HepG2 (cell line): ENCODE data around the gene HIPK2.

Experiments
- ADNP ChIP-seq: sonication (generic); formaldehyde crosslinking; IDR thresholded peaks from 2 replicates; pipeline ENCODE4 v1.4.0; 2020; ENCODE audit warnings: missing genetic modification reagents
- ETV6 ChIP-seq: sonication (generic); formaldehyde crosslinking; conservative IDR thresholded peaks from 2 replicates; pipeline ENCODE4 v1.4.0; 2020; ENCODE audit warnings: missing genetic modification reagents
- RAD21 ChIP-seq: fragments of 450-650 bp; formaldehyde crosslinking; IDR thresholded peaks from 2 replicates; pipeline ENCODE4 v1.5.0; 2020; ENCODE audit warnings: mild to moderate bottlenecking
- SRY ChIP-seq: sonication (generic); formaldehyde crosslinking; IDR thresholded peaks from 2 replicates; pipeline ENCODE4 v1.8.0; 2022; ENCODE audit warnings: mild to moderate bottlenecking, missing genetic modification reagents
- TBP ChIP-seq: sonication (generic); formaldehyde crosslinking; IDR thresholded peaks from 2 replicates; pipeline ENCODE4 v1.5.0; 2020; ENCODE audit warnings: missing genetic modification reagents
- TF ChIP-seq, protein P1 (sequence below): sonication (generic); formaldehyde crosslinking; conservative IDR thresholded peaks from 2 replicates; pipeline ENCODE4 v1.4.0; 2020; ENCODE audit warnings: missing genetic modification reagents

DNA sequence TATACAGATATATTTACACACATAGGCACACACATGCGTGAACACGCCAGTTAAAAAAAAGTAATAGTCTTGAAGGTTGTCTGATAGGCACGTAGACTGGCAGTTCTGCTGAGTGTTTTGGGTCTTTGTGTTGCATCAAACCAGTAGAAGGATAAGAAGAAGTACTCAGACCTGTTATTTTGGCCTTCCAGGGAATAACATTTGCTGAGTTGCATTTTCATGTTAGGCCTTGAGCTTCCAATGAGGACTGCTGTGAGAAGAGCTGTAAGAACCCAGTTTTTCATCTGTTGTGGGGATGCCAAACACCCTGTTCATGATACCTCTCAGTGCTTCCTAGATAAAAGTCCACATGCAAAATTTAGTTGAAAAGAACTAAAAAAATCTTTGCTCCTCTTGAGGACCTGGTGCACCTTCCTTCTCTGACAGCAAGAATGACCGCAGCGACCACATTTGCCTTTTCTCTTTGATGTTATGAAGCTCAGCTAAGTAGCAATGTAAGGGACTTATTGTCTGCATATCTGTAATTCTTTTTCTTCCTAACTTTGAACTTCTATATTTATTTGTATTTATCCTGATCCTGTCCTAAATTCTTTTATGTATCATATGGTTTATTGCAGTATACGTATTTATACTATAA lies 27.2 kb downstream of the HIPK2 start:
- TF ChIP-seq ADNP (CRISPR knock-in tag): no peak
- TF ChIP-seq TBP (CRISPR knock-in tag): no peak
- TF ChIP-seq RAD21 (CRISPR knock-in tag): no peak
- TF ChIP-seq SRY: no peak
- no peak for TF ChIP-seq ETV6 (CRISPR knock-in tag)
- TF ChIP-seq, protein P1, sequence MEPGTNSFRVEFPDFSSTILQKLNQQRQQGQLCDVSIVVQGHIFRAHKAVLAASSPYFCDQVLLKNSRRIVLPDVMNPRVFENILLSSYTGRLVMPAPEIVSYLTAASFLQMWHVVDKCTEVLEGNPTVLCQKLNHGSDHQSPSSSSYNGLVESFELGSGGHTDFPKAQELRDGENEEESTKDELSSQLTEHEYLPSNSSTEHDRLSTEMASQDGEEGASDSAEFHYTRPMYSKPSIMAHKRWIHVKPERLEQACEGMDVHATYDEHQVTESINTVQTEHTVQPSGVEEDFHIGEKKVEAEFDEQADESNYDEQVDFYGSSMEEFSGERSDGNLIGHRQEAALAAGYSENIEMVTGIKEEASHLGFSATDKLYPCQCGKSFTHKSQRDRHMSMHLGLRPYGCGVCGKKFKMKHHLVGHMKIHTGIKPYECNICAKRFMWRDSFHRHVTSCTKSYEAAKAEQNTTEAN: no peak
